CD4-positive, alpha-beta T cell treated with Interleukin-10 for 1 hour (primary cell): ENCODE results near the gene BACE1.
A peak's percentile ranks its signal among the peaks of the same experiment; 100 is the strongest.
"Not testable (repeated sequence)": the region's sequence is repeated elsewhere in the genome, so short reads cannot be mapped to it uniquely, and the experiment has no call there.

Experiments used
- DNase-seq: peaks from one replicate; pipeline ENCODE4 v3.0.0-alpha.2; 2020

BACE1 gene

DNA sequence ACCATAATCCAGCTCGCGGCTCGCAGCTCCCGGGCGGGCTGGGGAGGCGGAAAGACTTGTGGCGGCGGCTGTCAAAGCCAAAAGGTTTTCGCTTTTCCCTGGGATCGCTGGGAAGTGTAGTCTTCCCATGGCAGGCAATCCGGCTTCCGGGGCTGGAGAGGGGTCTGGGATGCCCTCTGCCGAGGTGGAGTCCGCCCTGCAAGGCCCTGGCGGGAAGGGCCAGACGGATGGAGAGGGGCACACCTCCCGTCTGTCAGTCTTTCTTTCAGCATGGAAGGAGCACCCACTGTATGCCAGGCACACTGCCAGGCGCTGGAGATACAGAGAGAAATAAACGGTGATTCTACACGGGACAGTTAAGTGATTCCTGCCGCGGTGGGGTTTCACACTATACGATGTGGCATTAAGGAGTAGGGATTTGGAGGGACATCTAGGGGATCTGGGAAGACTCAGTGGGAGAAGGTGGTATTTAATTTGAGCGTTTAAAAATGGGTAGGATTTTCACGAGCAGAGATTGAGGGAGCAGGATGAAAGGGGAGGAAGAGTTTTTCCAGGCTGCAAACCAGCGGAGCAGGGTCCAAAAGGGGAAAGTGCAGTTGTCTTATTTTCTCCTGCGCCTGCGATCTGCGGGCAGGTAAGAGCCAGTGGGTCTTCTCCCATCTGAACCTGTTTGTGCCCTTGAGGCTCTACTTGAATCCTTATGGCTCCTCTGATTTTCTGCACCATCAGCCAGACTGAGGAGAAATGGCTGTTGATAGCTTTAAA, at the start of gene BACE1:
Gene BACE1 (minus strand): TSS at position 60 of the 765 bp plus-strand sequence. CDS start 461 bp downstream, outside the sequence.
- peak; percentile 9 for DNase-seq

DNA sequence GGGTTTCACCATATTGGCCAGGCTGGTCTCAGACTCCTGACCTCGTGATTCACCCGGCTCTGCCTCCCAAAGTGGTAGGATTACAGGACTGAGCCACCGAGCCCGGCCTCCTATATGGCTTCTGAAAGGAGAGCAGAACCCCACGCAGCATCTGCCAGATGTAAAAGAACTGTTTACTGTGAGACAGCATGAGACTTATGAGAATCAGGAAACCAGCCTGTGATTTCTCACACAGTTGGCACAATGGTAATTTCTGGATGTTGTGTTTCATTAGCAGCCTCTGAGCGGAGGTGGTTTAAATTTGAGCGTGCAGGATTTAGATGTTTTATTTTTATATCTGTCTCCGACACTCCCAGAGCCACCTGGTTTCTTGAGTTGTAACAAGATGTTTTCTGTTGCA, 45.4 kb upstream of the BACE1 start:
- no peak for DNase-seq

DNA sequence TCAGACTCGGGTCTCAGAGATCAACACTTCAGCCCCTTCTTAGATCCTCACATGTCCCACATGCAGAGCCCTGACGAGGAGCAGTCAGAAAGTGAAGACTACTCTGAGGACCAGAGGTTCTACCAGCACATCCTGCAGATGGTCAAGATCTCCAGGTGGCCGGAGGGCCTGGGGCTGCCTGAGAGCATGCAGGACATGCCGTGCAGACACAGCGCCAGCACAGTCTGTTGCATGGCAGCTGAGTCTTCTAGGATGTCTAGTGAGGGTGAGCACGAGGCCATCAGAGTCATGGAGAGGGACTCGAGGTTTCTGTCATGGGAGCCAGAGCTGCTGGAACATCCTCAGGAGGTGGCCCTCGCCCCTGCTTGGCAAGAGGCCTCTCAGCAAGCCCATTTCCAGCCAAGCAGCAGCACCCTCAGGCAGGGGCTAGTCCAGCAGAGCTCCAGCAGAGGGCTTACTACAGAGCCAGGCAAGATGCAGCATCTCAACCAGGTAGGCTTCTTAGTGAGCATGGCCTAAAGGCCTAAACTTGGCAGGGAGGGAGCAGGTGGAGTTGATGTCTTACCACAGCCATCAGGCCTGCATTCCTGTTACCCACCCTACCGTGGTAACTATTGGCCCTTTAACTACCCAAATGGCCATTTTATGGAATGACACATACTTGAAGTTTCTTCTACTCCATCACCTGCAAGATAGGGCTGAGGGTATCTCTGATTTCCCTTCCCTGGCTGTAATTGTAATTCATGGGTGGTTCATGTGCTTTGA, 40.3 kb upstream of the BACE1 start:
- no peak for DNase-seq

DNA sequence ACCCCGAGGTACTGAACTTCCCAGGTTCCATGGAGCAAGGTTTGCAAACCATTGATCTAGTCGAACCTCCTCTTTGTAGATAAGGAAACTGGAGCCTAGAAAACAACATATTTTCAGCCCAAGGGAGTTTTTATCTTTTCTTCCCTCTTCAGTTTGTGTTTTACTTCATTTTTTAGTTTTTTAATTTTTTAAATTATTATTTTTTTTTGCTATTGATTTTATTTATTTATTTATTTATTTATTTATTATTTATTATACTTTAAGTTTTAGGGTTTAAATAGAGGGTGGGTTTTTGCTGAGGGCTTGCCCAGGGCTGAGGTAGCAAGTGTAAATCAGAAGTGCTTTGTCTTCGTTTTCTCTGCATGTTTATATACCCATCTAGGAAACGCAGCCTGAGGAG, 38.5 kb upstream of the BACE1 start:
- DNase-seq: no peak

DNA sequence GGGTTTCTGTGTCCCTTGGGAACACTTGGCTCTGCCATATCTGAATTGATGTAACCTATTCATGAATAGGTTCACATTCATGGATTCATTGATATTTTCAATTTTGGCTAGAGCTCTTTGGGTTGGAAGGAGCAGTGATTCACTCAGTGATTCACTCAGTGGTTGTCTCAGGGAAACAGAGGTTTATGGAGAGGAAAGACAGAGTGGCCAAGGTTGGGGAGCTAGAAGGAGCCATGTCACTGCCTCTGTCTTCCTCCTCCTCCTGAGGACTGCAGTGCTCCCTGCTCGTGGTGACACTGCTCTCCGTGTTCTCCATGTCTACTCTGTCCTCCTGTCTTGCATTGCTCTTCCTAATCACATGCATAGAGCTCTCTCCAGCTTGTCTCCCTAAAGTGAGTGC, 29.0 kb upstream of the BACE1 start:
- no peak for DNase-seq

DNA sequence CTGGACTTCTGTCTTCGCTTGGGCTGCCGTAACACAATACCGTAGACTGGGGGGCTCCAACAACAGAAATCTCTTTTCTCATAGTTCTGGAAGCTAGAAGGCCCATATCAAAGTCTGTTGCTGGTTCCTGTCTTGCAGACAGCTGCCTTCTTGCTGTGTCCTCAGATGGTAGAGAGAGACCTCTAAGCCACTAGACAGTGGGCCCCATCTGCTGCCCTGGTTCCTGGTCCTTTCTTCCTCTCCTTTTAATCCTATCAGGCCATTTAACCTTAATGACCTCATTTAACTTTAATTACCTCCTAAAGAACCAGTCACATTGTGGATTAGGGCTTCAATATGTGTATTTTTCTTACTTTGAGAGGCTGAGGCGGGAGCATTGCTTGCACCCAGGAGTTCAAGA, 21.0 kb upstream of the BACE1 start:
- DNase-seq: no peak

DNA sequence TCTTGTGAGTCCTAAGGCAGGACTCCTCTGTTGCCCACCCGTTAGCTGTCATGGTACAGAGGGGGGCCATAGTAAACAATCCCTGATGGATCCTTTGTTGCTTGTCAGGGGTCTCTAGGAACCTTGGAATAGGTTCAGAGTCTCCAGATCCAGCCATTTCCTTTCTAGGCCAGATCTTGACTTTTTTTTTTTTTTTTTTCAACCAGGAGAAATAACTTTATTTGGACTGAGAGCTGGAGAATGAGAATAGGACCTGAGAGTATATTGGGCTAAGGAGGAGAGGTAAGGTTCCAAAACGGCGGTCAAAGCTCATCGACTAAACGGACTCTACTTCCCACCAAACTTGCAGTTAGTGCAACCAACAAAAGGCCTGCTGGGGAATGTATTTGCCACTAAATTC, 19.3 kb upstream of the BACE1 start:
- no peak for DNase-seq

DNA sequence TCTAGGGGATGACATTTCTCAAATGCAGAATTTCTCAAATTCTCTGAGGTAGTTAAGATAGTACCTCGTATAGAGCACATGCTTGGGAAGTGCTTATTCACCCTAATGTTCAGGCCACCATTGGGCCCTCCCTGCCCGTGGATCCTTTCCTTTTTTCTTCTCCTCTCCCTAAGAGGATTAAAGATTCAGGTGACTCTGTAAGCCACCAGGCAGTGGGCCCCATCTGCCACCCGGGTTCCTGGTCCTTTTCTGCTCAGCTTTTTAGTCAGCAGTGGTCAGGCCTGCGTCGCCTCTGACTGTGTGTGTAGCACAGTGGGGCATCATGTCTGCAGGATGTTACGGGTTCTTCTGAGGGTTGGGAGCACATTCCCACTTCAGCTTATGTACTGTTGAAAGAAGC, 18.8 kb upstream of the BACE1 start:
- DNase-seq: no peak

DNA sequence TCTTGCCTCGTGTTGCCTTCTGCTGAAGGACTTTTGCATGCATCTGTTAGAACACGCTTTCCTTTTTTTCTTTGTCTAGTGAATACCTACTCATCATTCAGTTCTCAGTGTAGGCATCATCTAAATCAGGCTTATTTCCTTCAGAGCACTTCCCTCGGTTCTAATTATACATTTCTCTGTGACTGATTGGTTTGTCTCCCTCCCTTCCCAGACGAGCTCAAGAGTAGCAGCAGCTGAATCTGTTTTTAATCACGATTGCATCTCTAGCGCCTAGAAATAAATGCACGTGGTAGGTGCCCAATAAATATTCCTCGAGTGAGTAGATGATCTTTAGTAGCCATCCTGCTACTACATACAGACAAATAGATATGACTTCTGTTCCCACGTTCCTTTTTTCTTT, 17.9 kb upstream of the BACE1 start:
- DNase-seq: no peak

DNA sequence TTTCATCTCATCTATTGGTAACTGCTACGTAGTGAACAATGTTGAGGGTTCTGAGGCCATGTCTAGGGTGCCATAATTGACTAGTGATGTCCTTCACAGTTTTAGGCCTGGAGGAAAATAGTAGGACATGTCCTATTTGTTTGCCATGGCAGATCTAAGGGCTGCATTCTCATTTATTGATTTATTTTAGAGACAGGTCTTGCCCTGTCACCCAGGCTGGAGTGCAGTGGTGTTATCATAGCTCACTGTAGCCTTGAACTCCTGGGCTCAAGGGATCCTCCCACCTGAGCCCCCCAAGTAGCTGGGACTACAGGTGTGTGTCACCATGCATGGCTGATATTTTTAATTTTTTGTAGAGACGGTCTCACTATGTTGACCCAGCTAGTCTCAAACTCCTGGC, 16.8 kb upstream of the BACE1 start:
- no peak for DNase-seq

DNA sequence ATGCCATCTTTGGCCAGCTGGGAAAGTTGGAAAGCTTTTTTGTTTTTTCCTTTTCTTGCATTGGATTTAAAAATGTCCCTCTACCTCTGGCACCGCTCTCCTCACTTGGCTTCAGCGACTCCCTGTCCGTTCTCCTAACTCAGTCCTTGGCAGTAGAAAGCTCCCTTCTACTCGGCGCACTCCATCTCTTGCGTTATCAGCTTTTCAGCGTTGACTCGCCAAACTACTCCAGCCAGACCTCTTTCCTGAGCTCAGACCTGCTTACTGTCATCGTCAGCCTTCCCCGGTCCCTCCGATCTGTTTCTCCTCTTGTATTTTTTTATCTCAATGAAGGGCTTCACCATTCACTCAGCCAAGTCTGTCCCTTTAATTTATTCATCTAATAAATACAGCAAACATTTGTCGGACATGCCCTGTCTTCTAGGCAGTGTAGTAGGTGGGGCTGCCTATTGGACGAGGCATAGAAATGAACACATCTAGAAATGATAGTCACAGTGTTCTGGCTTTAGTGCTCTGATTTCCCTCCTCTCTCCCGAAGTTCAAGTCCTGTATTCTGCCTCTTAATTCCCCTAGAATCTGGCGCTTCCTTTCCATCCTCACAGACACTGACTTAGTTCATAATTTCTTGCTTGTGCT, 12.4 kb upstream of the BACE1 start:
- peak; percentile 16 for DNase-seq

DNA sequence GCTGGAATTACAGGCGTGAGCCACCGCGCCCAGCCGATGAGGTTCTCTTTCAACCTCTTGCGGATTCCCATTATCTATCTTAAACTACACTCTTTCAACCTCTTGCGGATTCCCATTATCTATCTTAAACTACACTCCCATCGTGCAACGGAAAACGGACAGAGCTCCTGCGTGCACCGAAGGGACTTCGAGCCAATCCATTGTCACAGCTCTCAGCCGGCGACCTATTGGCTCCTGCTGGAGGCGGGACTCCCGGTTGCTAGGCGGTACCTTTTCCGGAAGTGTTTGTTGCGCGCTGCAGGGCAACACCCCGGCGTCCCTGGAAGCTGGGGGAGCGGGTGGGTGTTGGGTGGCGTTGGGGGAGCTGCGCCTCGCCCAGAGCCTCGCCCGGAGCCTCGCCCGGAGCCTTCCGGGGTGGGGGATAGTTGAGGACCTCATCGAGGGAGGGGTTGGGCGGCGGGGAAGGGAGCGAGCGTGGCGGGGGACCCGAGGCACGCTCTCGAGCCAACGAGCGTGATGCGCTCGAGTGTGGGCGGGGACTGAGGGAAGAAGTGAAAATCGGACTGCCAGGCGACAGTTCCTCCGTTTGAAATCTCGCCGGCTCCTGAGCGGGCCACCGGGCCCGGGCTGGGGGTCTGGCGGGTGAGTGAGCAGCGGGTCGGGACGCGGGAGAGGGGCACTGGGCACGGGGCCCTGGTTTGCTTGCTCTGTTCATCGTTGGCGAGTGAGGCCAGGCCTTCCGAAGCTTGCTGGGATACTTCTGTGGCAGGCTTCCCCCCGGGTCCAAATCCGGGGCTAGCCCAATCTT, 11.7 kb upstream of the BACE1 start, which contains the start of gene CEP164:
Gene CEP164 (plus strand): TSS at position 288 of the 808 bp plus-strand sequence. CDS start 10,733 bp downstream, outside the sequence.
- DNase-seq: peak; percentile 96

DNA sequence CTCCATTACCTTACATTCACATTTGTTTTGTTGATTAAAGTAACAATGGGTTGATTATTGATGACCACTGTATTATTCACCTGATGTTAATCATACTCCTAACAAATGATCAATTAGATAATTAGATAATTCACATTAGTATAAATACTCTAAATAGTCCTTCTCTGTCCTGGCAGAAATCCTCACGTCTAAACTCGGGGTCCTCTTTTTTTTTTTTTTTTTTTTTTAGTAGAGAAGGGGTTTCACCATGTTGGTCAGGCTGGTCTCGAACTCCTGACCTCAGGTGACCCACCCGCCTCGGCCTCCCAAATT, 11.2 kb upstream of the BACE1 start:
- DNase-seq: not testable (repeated sequence)

DNA sequence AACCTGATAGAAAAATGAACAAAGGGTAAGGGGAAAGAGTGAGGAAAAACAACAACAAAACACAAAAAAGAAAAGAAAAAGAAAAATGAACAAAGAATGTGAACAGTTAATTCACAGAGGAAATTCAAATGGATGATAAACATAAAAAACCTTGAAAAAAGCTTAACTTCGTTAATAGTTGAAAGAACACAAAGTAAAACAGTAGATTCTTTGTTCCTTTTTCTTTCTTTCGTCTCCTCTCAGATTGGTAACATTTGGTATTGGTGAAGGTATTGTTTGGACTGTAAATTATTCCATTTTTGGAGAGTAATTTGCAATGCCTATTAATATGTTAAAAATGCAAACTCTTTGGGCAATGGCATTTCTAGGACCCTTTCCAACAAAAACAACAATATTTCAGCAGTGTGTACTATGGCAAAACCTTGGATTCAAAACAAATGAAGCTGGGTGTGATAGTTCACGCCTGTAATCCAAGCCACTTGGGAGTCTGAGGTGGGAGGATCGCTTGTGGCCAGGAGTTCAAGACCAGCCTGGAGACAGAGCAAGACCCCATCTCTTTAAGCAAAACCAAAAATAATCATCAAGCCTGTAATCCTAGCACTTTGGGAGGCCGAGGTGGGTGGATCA, 3.3 kb upstream of the BACE1 start:
- no peak for DNase-seq

DNA sequence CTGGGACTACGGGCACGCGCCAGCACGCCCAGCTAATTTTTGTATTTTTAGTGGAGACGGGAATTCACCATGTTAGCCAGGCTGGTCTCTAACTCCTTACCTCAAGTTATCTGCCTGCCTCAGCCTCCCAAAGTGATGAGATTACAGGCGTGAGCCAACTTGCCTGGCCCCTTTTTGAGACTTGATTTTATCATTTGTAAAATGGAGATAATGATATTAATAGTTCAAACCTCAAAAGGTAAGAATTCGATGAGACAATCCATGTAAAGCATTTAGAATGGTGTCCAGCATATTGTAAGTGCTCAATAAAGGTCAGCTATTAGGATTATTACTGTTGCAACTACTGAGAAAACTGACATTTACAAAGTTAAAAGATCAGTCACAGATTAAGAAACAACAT, 2.7 kb upstream of the BACE1 start:
- no peak for DNase-seq

DNA sequence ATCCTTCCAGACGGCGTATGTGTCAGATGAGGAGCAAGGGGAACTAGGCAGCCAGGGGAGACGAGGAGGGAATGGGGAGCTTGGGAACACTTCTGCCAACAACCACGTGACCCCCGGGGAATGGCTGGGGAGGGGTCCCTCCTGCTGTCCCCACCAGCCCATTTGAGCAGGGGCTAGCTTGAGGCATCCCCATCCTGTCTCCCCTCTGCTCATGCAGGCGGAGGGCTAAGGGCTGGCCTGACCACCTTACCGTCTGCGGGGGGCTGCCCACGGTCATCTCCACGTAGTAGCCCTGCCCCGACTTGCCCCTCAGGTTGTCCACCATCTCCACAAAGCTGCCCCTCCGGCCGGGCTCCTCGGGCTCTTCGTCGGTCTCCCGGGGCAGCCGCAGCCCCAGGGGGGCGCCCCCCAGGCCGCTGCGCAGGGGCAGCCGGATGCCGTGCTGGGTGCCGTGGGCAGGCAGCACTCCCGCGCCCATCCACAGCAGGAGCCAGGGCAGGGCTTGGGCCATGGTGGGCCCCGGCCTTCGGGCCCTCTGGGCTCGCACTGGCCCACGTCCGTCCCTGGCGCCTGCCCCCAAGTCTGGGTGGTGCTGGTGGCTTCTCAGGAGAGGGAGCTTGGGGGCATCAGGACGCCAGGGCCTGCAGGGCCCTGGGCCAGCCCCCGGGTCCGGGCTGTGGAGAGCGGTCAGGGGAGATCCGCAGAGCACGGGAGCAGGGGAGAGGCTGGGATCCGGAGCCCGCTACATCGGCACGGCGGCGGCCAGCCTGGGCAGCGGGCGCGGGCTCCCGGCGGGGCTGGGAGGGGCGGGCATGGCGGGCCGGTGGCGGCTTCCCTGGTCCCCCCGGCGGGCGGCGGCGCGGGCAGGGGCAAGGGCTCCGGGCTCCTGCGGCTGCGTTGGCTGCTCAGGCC, 515 bp downstream of the BACE1 start:
- DNase-seq: peak; percentile 16

DNA sequence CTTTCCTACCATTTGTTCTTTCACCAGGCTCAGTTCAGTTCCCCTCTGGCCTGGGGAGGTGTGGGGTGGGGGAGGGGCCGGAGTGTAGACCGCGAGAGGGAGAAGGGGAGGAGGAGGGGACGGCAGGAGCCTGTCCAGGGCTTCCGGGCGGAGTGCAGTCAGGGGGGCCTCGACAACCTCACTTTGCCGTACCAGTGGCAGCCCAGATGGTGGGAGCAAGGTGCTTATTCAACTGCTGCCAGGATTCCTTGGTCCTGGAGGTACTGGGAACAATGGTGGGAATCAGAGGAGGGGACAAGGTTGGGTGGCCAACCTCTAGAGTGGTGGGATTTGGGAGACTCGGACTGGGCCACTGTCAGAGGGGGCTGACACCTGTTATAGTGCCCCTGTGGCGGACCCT, 1.2 kb downstream of the BACE1 start:
- DNase-seq: no peak

DNA sequence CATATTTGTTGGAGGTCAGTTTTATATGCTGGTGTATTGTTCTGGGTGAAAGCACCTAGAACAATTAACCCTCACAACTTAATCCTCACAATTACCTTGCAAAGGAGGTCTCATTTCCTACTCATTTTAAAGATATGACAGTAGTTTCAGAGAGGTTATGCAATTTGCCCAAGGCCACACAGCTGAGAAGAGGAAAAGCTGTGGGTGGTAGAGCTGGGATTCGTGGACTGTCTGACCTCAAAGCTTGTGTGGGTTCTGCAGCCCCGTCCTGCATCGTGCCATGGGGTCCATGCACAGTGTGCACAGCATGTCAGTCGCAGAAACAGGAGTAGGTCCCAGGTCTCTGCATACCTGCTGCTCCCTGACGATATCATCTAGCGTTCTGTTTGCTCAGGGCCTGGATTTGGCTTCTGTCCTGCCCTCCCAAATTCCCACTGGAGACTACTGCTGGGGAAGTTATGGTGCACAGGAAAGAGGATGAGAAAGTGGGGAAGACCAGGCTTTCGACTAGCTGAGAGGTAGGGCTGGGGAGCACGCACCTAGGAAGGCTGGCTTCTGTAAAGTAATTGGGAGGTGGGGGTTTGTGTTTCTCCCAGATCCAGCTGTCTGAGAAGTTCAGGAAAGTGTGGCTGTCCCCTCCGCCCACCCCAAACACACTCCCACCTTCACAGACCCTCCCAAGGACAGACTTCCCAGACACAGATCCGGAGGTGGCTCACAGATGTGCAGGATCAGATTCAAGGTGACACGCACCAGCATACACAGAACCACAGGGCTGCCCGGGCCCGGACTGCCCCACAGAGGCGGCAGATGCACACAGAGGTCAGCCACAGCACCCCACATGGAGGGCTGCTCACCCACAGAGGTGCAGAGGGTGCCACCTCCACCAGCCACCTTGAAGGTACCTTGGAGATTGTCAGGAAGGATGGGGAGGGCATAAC, 2.0 kb downstream of the BACE1 start:
- DNase-seq: no peak

DNA sequence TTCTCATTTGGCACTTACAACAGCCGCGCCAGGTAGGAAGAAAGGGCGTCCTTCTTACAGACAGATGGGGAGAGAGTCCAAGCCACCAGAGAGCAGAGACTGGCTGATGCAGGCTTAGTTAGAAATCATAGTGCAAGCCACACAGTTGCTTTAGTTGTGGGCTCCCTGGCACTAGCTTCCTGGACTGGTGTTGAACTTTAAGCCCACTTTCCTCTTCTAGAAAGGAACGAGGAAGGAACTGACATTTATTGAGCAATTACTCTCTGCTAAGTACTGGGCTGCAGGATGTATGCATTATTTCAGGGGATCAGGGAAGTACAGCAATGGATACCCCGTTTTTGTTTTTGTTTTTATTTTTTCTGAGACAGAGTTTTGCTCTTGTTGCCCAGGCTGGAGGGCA, 3.0 kb downstream of the BACE1 start:
- no peak for DNase-seq

DNA sequence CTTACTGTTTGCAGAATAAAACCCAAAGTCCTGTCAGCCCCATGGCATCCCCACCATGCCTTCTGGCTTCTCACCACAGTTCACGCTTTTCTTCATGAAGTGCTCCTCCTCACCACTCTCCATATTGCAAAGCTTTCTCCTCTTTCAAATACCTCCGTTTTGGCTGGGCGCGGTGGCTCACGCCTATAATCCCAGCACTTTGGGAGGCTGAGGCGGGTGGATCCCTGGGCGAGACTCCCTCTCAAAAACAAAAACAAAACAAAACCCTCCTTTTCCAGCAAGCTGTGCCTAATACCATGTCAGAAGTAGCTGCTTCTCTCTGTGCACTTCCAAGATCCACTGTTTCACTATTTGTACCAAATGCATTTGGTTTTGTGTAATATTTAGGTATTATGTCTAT, 6.7 kb downstream of the BACE1 start:
- DNase-seq: no peak
